HepG2 (cell line): Measurements from ENCODE around the gene GPHN.

Source experiments
- ARNT ChIP-seq: fragments of 450-650 bp; IDR thresholded peaks from 2 replicates; pipeline ENCODE4 v1.6.1; 2017
- CEBPB ChIP-seq: IDR thresholded peaks from 2 replicates; pipeline ENCODE4 v1.6.1; 2011; ENCODE audit warnings: low read depth, low read length, improper control_type of control experiment, borderline replicate concordance
- CTCF ChIP-seq: sonication (generic); formaldehyde crosslinking; IDR thresholded peaks from 2 replicates; pipeline ENCODE4 v1.5.0; 2020; ENCODE audit warnings: mild to moderate bottlenecking, missing genetic modification reagents, moderate library complexity
- FOSL1 ChIP-seq: sonication (generic); formaldehyde crosslinking; IDR thresholded peaks from 2 replicates; pipeline ENCODE4 v1.9.0; 2021; ENCODE audit warnings: missing genetic modification reagents, borderline replicate concordance
- GMEB1 ChIP-seq: sonication (generic); formaldehyde crosslinking; IDR thresholded peaks from 2 replicates; pipeline ENCODE4 v1.5.1; 2020; ENCODE audit warnings: missing genetic modification reagents, mild to moderate bottlenecking, borderline replicate concordance
- HNRNPK ChIP-seq: fragments of 200-400 bp; formaldehyde crosslinking; IDR thresholded peaks from 2 replicates; pipeline ENCODE4 v1.6.1; 2018; ENCODE audit warnings: low read length, low read depth, moderate library complexity, mild to moderate bottlenecking; ENCODE audit not compliant: poor library complexity, severe bottlenecking
- POLR2AphosphoS5 ChIP-seq: IDR thresholded peaks from 2 replicates; pipeline ENCODE4 v1.6.1; 2012; ENCODE audit warnings: low read depth, low read length
- RAD21 ChIP-seq: fragments of 450-650 bp; formaldehyde crosslinking; IDR thresholded peaks from 2 replicates; pipeline ENCODE4 v1.5.0; 2020; ENCODE audit warnings: mild to moderate bottlenecking
- SALL1 ChIP-seq: sonication (generic); formaldehyde crosslinking; IDR thresholded peaks from 2 replicates; pipeline ENCODE4 v1.8.0; 2022; ENCODE audit warnings: mild to moderate bottlenecking, missing genetic modification reagents
- SCMH1 ChIP-seq: sonication (generic); formaldehyde crosslinking; IDR thresholded peaks from 2 replicates; pipeline ENCODE4 v1.9.0; 2021; ENCODE audit warnings: missing genetic modification reagents, mild to moderate bottlenecking, borderline replicate concordance
- YY1 ChIP-seq: IDR thresholded peaks from 2 replicates; pipeline ENCODE4 v1.6.1; 2011; ENCODE audit warnings: low read length, low read depth, moderate library complexity, mild to moderate bottlenecking; ENCODE audit not compliant: insufficient read depth, insufficient replicate concordance

GRCh38 chr14:66857867-66858266, 349.9 kb downstream of the GPHN start:
- no peak for TF ChIP-seq ARNT
- no peak for TF ChIP-seq FOSL1
- no peak for TF ChIP-seq CTCF (CRISPR knock-in tag)
- no peak for TF ChIP-seq POLR2AphosphoS5
- no peak for TF ChIP-seq CEBPB
- TF ChIP-seq GMEB1 (CRISPR knock-in tag): no peak
- TF ChIP-seq YY1: no peak
- TF ChIP-seq SCMH1 (CRISPR knock-in tag): no peak
- TF ChIP-seq SALL1 (CRISPR knock-in tag): no peak
- no peak for TF ChIP-seq HNRNPK
- no peak for TF ChIP-seq RAD21
